Muscle layer of colon (tissue), 2 donors: ENCODE measurements around the gene KRT75.

Experiments
- H3K27ac ChIP-seq: one replicate; pipeline ENCODE4 v1.7.0; 2013; ENCODE audit warnings: low read depth, mild to moderate bottlenecking, low read length, moderate library complexity
- H3K27me3 ChIP-seq, 2 donors: one replicate each; pipeline ENCODE4 v1.7.0; 2013; ENCODE audit warnings: low read length in 2 of 2, mild to moderate bottlenecking in 2 of 2; ENCODE audit not compliant: insufficient read depth in 2 of 2, control insufficient read depth in 1 of 2
- H3K36me3 ChIP-seq: one replicate; pipeline ENCODE4 v1.7.0; 2013; ENCODE audit warnings: mild to moderate bottlenecking, low read length; ENCODE audit not compliant: insufficient read depth
- H3K4me1 ChIP-seq: one replicate; pipeline ENCODE4 v1.7.0; 2013; ENCODE audit warnings: mild to moderate bottlenecking, low read length; ENCODE audit not compliant: insufficient read depth
- H3K4me3 ChIP-seq, 2 donors: one replicate each; pipeline ENCODE4 v1.7.0; 2013; ENCODE audit warnings: low read length in 2 of 2, low read depth in 1 of 2, mild to moderate bottlenecking in 1 of 2, moderate library complexity in 1 of 2
- H3K9ac ChIP-seq: one replicate; pipeline ENCODE4 v1.7.0; 2013; ENCODE audit warnings: low read length
- H3K9me3 ChIP-seq: one replicate; pipeline ENCODE4 v1.7.0; 2013; ENCODE audit warnings: mild to moderate bottlenecking, low read length
- donor health status: abdominal sarcoma.
- donor health status: Adenocarcinoma of cecum.

KRT75 gene

DNA sequence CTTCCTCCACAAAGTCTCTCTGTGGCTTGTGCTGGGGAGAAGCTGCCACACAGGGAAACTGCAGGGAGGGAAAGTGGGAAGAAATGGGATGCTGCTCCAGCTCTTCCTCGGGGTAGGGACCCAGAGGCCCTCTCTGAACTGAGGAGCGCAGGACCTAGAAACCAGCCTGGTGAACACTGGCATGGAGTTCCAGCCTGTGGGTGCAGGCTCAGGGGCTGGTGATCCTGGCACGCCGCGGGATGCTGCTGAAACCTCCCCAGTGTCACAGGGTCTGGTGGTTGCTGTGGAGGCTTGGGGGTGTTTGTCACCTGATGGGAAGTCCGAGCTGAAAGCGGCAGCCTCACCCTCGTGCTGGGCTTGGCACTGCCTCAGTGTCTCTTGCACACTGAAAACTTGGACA lies 5.2 kb upstream of the KRT75 start:
- H3K4me1 ChIP-seq = peaks cover 24% of the 10 kb centered on the region
- H3K9ac ChIP-seq = no peak overlapping the region
- H3K36me3 ChIP-seq = no peaks in the 10 kb centered on the region
- no peak overlapping the region for H3K27ac ChIP-seq
- H3K4me3 ChIP-seq = no peak overlapping the region
- no peaks in the 10 kb centered on the region for H3K9me3 ChIP-seq
- no peaks in the 10 kb centered on the region for H3K27me3 ChIP-seq

GRCh38 chr12:52438305-52439301 lies 4.4 kb upstream of the KRT75 start:
- Histone ChIP-seq H3K4me1 (peaks cover 24% of the 10 kb centered on the region), H3K36me3 (no peaks in the 10 kb centered on the region), H3K27ac (no peak overlapping the region), H3K9me3 (no peaks in the 10 kb centered on the region), H3K4me3 (no peak overlapping the region), H3K9ac (no peak overlapping the region), H3K27me3 (no peaks in the 10 kb centered on the region)

DNA sequence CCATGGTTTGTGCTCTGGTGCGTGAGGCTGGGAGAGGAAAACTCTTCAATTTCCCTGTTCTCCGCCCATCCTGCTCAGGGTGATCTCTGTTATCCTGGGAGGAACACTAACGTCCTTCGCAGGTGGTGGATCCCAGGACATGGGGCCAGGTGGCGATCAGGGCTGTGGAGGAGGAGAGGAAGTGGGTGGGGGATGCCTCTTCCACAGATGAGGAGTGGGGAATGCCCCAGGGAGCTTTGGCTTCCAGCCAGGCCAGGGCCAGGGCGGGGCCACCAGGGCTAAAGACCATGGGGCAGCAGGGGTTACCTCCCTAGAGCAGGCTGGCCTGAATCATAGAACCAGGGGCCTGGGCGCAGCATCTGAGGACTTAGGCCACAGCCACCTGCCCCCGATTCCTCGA lies 3.3 kb upstream of the KRT75 start:
- Histone ChIP-seq H3K4me1 (peaks cover 21% of the 10 kb centered on the region), H3K4me3 (no peak overlapping the region), H3K9me3 (no peaks in the 10 kb centered on the region), H3K36me3 (no peaks in the 10 kb centered on the region), H3K27me3 (no peaks in the 10 kb centered on the region), H3K27ac (no peak overlapping the region), H3K9ac (no peak overlapping the region)

DNA sequence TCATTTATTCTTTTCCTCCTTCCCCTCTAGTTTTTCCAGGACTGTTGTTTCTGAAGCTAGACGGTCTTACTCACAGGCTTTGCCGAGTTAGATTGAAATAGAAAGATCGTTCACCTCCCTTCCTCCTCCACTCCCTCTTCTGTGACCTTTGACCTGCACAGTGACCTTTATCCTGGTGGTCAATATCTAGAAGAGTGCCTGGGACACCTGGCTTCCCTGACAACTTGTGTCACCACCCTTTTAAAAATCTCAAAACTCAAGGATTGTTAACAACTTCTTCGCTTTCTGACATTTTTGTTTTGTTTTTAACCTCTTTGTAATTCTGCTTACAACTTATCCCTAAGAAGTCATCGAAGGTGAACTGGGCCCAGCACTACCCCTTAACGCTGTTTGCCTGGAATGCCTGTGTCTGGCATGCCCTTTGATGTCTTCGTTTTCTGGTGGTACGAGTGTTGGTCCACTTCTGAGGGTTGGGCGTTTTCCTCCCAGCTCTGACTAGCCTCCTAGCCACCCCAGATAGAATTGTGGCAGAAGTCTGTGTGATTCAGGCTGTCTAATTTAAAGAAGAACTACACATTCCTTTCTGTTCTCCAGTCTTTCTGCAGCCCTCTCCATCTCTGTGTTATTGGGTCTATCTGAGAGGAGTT lies 2.8 kb upstream of the KRT75 start:
- Histone ChIP-seq H3K27ac (no peak overlapping the region), H3K27me3 (no peaks in the 10 kb centered on the region)

GRCh38 chr12:52436000-52436827 lies 2.0 kb upstream of the KRT75 start:
- Histone ChIP-seq H3K27ac (no peak overlapping the region), H3K36me3 (no peaks in the 10 kb centered on the region), H3K4me3 (no peak overlapping the region), H3K9ac (no peak overlapping the region), H3K9me3 (no peaks in the 10 kb centered on the region), H3K27me3 (no peaks in the 10 kb centered on the region), H3K4me1 (peaks cover 18% of the 10 kb centered on the region)

More for the DNA sequence above, 2.8 kb upstream of the KRT75 start:
- Histone ChIP-seq H3K9ac (no peak overlapping the region), H3K4me3 (no peak overlapping the region), H3K9me3 (no peaks in the 10 kb centered on the region), H3K36me3 (no peaks in the 10 kb centered on the region), H3K4me1 (peaks cover 18% of the 10 kb centered on the region)

DNA sequence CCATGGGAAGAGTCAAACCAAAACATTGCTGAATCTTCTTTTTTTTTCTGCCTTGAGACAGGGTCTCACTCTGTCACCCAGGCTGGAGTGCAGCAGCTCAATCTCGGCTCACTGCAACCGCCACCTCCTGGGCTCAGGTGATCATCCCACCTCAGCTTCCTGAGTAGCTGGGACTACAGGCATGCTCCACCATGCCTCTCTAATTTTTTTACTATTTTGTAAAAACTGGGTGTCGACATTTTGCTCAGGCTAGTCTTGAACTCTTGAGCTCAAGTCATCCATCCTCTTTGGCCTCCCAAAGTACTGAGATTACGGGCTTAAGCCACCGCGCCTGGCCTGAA lies 1.5 kb upstream of the KRT75 start:
- Histone ChIP-seq H3K27ac (no peak overlapping the region), H3K27me3 (no peaks in the 10 kb centered on the region), H3K36me3 (no peaks in the 10 kb centered on the region), H3K4me1 (peaks cover 18% of the 10 kb centered on the region), H3K9ac (no peak overlapping the region), H3K9me3 (no peaks in the 10 kb centered on the region), H3K4me3 (no peak overlapping the region)

DNA sequence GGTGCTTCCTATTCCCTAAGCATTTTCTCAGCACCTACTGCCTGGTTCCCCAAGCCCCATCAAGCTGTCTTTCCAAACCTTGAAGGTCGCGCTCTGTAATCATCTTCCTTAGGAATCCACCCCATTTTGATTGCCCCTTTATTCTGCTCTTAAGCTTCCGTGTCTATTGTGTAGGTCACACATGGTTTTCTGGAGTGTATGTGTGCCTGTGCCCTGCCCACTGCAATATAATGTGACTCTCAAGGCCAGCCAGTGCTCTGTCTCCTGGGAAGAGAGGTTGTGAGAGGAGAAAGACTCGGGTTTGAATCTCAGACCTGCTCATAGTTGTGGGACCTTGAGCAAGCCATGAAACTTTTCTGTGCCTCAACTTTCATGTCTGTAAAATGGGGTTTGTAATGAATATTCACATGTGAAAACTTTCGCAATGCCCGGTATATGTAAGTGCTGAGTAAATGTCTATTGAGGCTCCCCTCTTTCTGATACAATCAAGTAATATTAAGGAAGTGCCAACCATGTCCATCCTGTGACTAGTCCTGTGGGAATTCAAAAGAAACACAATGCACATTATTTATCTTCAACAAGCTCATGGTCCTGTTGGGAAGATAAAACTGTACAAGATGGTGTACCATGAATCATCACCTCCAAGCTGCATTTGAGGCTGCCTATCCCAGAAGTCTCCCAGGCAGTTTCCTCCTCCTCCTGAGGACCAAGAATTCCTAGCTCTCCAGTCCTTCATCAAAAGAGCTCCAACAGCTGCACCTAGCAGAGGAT lies 774 bp upstream of the KRT75 start:
- Histone ChIP-seq H3K9ac (no peak overlapping the region), H3K4me3 (no peak overlapping the region), H3K27ac (no peak overlapping the region), H3K27me3 (no peaks in the 10 kb centered on the region), H3K4me1 (peaks cover 18% of the 10 kb centered on the region), H3K36me3 (no peaks in the 10 kb centered on the region), H3K9me3 (no peaks in the 10 kb centered on the region)

GRCh38 chr12:52433501-52434080 lies 580 bp downstream of the KRT75 start:
- Histone ChIP-seq H3K4me1 (peaks cover 18% of the 10 kb centered on the region), H3K36me3 (no peaks in the 10 kb centered on the region), H3K4me3 (no peak overlapping the region), H3K27me3 (no peaks in the 10 kb centered on the region), H3K27ac (no peak overlapping the region), H3K9ac (no peak overlapping the region), H3K9me3 (no peaks in the 10 kb centered on the region)

DNA sequence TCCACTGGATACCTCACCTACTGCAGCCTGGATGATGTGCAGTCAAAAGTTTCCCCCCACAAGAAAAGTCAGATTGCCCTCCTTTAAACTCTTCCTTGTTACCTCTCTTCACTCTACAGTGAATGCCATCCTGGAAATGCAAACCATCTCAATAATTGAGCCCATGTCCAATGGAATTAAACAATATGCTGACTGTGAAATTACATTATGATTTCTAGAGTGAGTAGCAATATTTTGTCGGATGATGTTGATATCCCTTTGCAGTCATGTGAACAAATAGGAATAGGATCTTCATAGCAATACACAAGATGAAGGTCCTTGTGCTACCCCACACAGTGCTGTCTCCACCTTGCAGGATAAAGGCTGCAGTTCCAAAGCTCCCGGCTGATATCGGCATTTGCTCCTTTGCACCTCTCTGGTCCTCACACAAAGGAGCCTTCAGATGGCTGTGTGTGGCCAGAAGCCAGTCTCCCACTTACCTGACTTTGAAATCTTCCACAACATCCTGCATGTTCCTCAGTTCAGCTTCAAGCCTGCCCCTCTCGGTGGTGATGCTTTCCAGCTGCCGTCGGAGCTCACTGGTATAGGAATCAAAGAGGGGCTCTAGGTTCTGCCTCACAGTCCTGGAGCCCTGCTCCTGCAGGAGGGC lies 1.5 kb downstream of the KRT75 start:
- H3K27me3 ChIP-seq = no peaks in the 10 kb centered on the region
- H3K9ac ChIP-seq = no peak overlapping the region
- no peak overlapping the region for H3K27ac ChIP-seq
- H3K9me3 ChIP-seq = no peaks in the 10 kb centered on the region
- H3K4me3 ChIP-seq = no peak overlapping the region
- H3K36me3 ChIP-seq = no peaks in the 10 kb centered on the region
- peaks cover 18% of the 10 kb centered on the region for H3K4me1 ChIP-seq

- Histone ChIP-seq H3K9me3 (no peaks in the 10 kb centered on the region), H3K9ac (no peak overlapping the region), H3K36me3 (no peaks in the 10 kb centered on the region), H3K4me3 (no peak overlapping the region), H3K27me3 (no peaks in the 10 kb centered on the region), H3K4me1 (peaks cover 36% of the 10 kb centered on the region), H3K27ac (no peak overlapping the region)
Observed at GRCh38 chr12:52428121-52428520, 6.0 kb downstream of the KRT75 start.
